ENCODE results near the gene PKD1. TPM values are rescaled to one million over a fixed set of nuclear protein-coding genes. Genes with fewer than 3 reads are reported as not detected.
"Not testable (repeated sequence)": the region's sequence is repeated elsewhere in the genome, so short reads cannot be mapped to it uniquely, and the experiment has no call there.

Gene PKD1
- total RNA-seq, 1 experiment from 2014 or later: 58.9 TPM

DNA sequence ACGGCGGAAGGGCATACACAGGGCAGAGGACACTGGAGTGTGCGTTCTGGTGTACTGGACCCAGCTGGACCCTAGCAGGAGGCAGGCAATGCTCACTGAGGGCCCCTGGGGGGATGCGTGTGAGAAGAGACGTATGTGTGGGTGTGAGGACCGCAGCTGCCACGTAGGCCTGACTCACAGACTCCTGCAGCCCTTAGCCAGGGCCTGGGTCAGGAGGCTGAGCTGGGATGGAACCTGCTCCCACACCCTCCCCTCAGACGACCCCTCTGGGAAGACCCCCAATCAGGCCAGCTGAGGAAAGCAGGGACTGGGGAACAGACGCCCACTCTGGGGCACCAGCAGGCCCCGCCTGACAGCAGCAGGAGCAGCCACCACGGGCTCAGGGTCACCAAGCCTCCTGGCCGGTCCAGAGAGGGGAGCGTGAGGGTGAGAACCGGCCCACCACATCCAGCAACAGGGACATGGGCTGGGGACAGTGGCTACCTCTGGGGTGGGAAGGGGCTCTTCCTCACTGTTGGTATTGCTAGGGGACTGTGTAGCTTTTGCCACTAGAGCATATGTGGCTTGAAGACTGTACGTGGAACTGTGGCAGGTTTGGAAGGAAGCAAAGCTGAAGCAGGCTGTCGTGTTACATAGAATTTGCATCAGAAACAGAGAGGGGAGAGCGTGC lies 28.4 kb downstream of the PKD1 start:
- ATAC-seq: not testable (repeated sequence)

DNA sequence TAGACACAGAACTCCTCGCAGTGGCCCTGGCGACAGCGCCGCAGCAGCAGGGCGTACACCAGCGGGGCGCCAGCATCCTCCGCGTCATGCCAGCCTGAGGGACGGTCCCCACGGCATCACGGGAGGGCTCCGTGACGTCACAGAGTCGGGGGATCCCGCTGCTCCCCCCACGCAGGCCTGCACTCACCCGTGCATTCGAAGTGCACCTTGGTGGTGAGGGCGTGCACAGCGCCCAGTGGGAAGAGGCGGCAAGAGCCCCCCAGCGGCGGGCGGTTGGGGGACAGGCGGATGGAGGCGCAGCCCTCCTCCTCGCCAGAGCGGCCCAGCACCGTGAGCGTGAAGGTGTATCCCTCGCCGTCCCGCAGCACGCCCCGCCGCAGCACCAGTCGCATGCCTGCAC lies 29.5 kb downstream of the PKD1 start:
- intact Hi-C loops (cut with micrococcal nuclease); H3F3A ChIP-seq (ENCODE audit: low read length, unreplicated experiment); H3K9me3 ChIP-seq (ENCODE audit: low read length); H3K27me3 ChIP-seq (ENCODE audit: low read length); ATAC-seq; H3K27ac ChIP-seq (ENCODE audit: low read length); POLR2A ChIA-PET (ENCODE audit: unreplicated experiment); DNase-seq; H3K4me2 ChIP-seq (ENCODE audit: low read length); BruUV-seq (replicated peaks); H3K4me1 ChIP-seq (ENCODE audit: insufficient read depth, low read length); H3K79me2 ChIP-seq (ENCODE audit: low read length); H2AFZ ChIP-seq (ENCODE audit: low read length); H3K36me3 ChIP-seq (ENCODE audit: low read depth, low read length); H3K9ac ChIP-seq (ENCODE audit: low read length); H3K9me2 ChIP-seq (replicated peaks; ENCODE audit: low read length); CTCF ChIA-PET; H3K4me3 ChIP-seq (ENCODE audit: low read length); H4K20me1 ChIP-seq (ENCODE audit: low read length): not testable (repeated sequence)

More for the DNA sequence above, 28.4 kb downstream of the PKD1 start:
- CTCF ChIA-PET; intact Hi-C loops (cut with micrococcal nuclease); H3K9ac ChIP-seq (ENCODE audit: low read length); H3K4me2 ChIP-seq (ENCODE audit: low read length); H3K9me2 ChIP-seq (replicated peaks; ENCODE audit: low read length); H3K4me3 ChIP-seq (ENCODE audit: low read length); H2AFZ ChIP-seq (ENCODE audit: low read length); H3K36me3 ChIP-seq (ENCODE audit: low read depth, low read length); H3F3A ChIP-seq (ENCODE audit: low read length, unreplicated experiment); DNase-seq; H3K27ac ChIP-seq (ENCODE audit: low read length); H3K79me2 ChIP-seq (ENCODE audit: low read length); H3K4me1 ChIP-seq (ENCODE audit: insufficient read depth, low read length); H3K27me3 ChIP-seq (ENCODE audit: low read length); H4K20me1 ChIP-seq (ENCODE audit: low read length); BruUV-seq (replicated peaks); H3K9me3 ChIP-seq (ENCODE audit: low read length); POLR2A ChIA-PET (ENCODE audit: unreplicated experiment): not testable (repeated sequence)

DNA sequence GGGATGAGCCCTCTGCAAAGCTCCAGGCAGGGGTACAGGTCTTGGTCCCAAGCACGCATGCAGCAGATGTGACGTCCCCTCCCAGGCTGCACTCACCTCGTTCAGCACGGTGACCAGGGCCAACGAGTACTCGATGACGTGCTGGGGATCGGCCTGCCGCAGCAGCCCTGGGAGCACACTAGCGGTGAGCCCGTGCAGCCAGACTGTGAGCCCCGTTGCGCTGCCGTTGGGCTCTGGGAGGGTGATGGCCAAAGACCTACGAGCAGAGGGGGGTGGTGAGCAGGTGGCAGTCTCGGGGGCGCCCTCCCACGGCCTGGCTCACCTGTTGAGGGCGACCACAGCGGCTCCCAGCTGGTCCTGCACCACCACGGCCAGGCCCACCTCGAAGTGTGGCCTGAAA lies 29.9 kb downstream of the PKD1 start:
- POLR2A ChIA-PET (ENCODE audit: unreplicated experiment): not testable (repeated sequence)

GRCh38 chr16:2105291-2105690 lies 30.4 kb downstream of the PKD1 start:
- H3K79me2 ChIP-seq (ENCODE audit: low read length); DNase-seq; BruUV-seq (replicated peaks); H4K20me1 ChIP-seq (ENCODE audit: low read length); H3K9me2 ChIP-seq (replicated peaks; ENCODE audit: low read length); H3K4me2 ChIP-seq (ENCODE audit: low read length); H3K4me1 ChIP-seq (ENCODE audit: insufficient read depth, low read length); POLR2A ChIA-PET (ENCODE audit: unreplicated experiment); H2AFZ ChIP-seq (ENCODE audit: low read length); H3K4me3 ChIP-seq (ENCODE audit: low read length); H3K36me3 ChIP-seq (ENCODE audit: low read depth, low read length); H3K9me3 ChIP-seq (ENCODE audit: low read length); intact Hi-C loops (cut with micrococcal nuclease); H3K9ac ChIP-seq (ENCODE audit: low read length); CTCF ChIA-PET; H3K27me3 ChIP-seq (ENCODE audit: low read length); ATAC-seq; H3F3A ChIP-seq (ENCODE audit: low read length, unreplicated experiment); H3K27ac ChIP-seq (ENCODE audit: low read length): not testable (repeated sequence)

More for the DNA sequence above, 29.9 kb downstream of the PKD1 start:
- CTCF ChIA-PET; H3K4me1 ChIP-seq (ENCODE audit: insufficient read depth, low read length); H3K27me3 ChIP-seq (ENCODE audit: low read length); BruUV-seq (replicated peaks); H3K9me3 ChIP-seq (ENCODE audit: low read length); H2AFZ ChIP-seq (ENCODE audit: low read length); H3K36me3 ChIP-seq (ENCODE audit: low read depth, low read length); H3K9me2 ChIP-seq (replicated peaks; ENCODE audit: low read length); ATAC-seq; H3K4me3 ChIP-seq (ENCODE audit: low read length); H3K27ac ChIP-seq (ENCODE audit: low read length); H3K9ac ChIP-seq (ENCODE audit: low read length); H3K4me2 ChIP-seq (ENCODE audit: low read length); DNase-seq; intact Hi-C loops (cut with micrococcal nuclease); H3F3A ChIP-seq (ENCODE audit: low read length, unreplicated experiment); H3K79me2 ChIP-seq (ENCODE audit: low read length); H4K20me1 ChIP-seq (ENCODE audit: low read length): not testable (repeated sequence)

- BruUV-seq (replicated peaks); DNase-seq; H3K4me1 ChIP-seq (ENCODE audit: insufficient read depth, low read length); H3K9me2 ChIP-seq (replicated peaks; ENCODE audit: low read length); H3F3A ChIP-seq (ENCODE audit: low read length, unreplicated experiment); POLR2A ChIA-PET (ENCODE audit: unreplicated experiment); ATAC-seq; intact Hi-C loops (cut with micrococcal nuclease); H3K27me3 ChIP-seq (ENCODE audit: low read length); H3K4me3 ChIP-seq (ENCODE audit: low read length); H3K9me3 ChIP-seq (ENCODE audit: low read length); H3K36me3 ChIP-seq (ENCODE audit: low read depth, low read length); H3K27ac ChIP-seq (ENCODE audit: low read length); H3K4me2 ChIP-seq (ENCODE audit: low read length); H4K20me1 ChIP-seq (ENCODE audit: low read length); H3K9ac ChIP-seq (ENCODE audit: low read length); H2AFZ ChIP-seq (ENCODE audit: low read length); CTCF ChIA-PET; H3K79me2 ChIP-seq (ENCODE audit: low read length): not testable (repeated sequence)
Measured at GRCh38 chr16:2104464-2104863, 31.2 kb downstream of the PKD1 start.
